Sigmoid colon (tissue), 7 donors: ENCODE data around the gene KIAA0513. TPM values are rescaled to one million over a fixed set of nuclear protein-coding genes. Genes with fewer than 3 reads are reported as not detected.
"Not testable (repeated sequence)": the region's sequence is repeated elsewhere in the genome, so short reads cannot be mapped to it uniquely, and the experiment has no call there.

Experiments used
- DNase-seq: peaks from one replicate; pipeline ENCODE4 v3.0.0-alpha.2; 2019
- H3K27ac ChIP-seq, 4 donors: fragments of 200-600 bp; sonication (generic); one replicate each; pipeline ENCODE4 v1.5.1; 2016 to 2019; ENCODE audit warnings: mild to moderate bottlenecking in 1 of 4
- H3K27me3 ChIP-seq, 3 donors: fragments of 200-600 bp; sonication (generic); one replicate each; pipeline ENCODE4 v1.5.1; 2019; ENCODE audit warnings: mild to moderate bottlenecking in 1 of 3
- H3K36me3 ChIP-seq, 4 donors: fragments of 200-600 bp; sonication (generic); one replicate each; pipeline ENCODE4 v1.5.1; 2016 to 2019
- H3K4me1 ChIP-seq, 4 donors: fragments of 200-600 bp; sonication (generic); one replicate each; pipeline ENCODE4 v1.5.1; 2017 to 2019
- H3K4me3 ChIP-seq, 4 donors: fragments of 200-600 bp; sonication (generic); one replicate each; pipeline ENCODE4 v1.5.1; 2017 to 2019; ENCODE audit warnings: mild to moderate bottlenecking in 2 of 4, moderate library complexity in 1 of 4
- H3K9me3 ChIP-seq, 4 donors: fragments of 200-600 bp in 3 of 4; sonication (generic) in 3 of 4; one replicate each; pipeline versions ENCODE4 v1.5.1 to v1.6.1; 2013 to 2019
- CTCF ChIP-seq, 4 experiments: fragments of 450-650 bp in 3 of 4; fragments of 200-600 bp in 1 of 4; IDR thresholded peaks; one replicate each; pipeline ENCODE4 v1.5.1; 2016 to 2019; ENCODE audit warnings: antibody characterized with exemption in 4 of 4, mild to moderate bottlenecking in 3 of 4, moderate library complexity in 2 of 4
- EP300 ChIP-seq, 4 donors: sonication (generic); formaldehyde crosslinking; IDR thresholded peaks; one replicate each; pipeline ENCODE4 v1.6.1; 2017; ENCODE audit warnings: antibody characterized with exemption in 4 of 4
- POLR2A ChIP-seq, 2 donors: fragments of 450-650 bp; IDR thresholded peaks; one replicate each; pipeline ENCODE4 v1.6.1; 2016; ENCODE audit warnings: antibody characterized with exemption in 2 of 2, mild to moderate bottlenecking in 2 of 2, moderate library complexity in 2 of 2
- POLR2AphosphoS5 ChIP-seq, 4 donors: sonication (generic); formaldehyde crosslinking; IDR thresholded peaks; one replicate each; pipeline ENCODE4 v1.6.1; 2017; ENCODE audit warnings: antibody characterized with exemption in 4 of 4
- WGBS, 2 donors: extraction: QIAGEN DNeasy Blood & Tissue Kit; methylation state at CpG; one replicate each; pipeline ENCODE4 v1.1.7; 2013; 5-methylcytosine and 5-hydroxymethylcytosine counted together
- intact Hi-C: fragments of 100-400 bp; cut with DNase I; formaldehyde crosslinking; loops from one replicate; pipeline ENCODE4 v1.15.1; 2023
- polyA plus RNA-seq, 3 donors: library from polyadenylated mRNA; stranded (reverse); fragments of 200-250 nt; gene quantifications; one replicate each; pipeline ENCODE4 v1.2.3, GENCODE V29; 2013
- total RNA-seq, 4 donors: library from RNA; depleted of rRNA; stranded (reverse); fragments of >200 nt; gene quantifications; one replicate each; pipeline ENCODE4 v1.1.0, GENCODE V29; 2016
- donor health status: healthy with polysubstance abuse.
- donor health status: Bipolar disorder and iron deficiency.
- donor health status: healthy.

KIAA0513 gene
- total and polyA plus RNA-seq, 7 donors: 8.4 to 40.2 (median 18.6) TPM

- H3K27me3 ChIP-seq: no peaks in the 10 kb centered on the region
- no peaks in the 10 kb centered on the region for H3K36me3 ChIP-seq
- DNase-seq: peak; percentile 93
- 5 to 11% methylated on average over 20 of the region's 20 CpGs for WGBS, 2 donors
- H3K4me1 ChIP-seq: peaks cover 0 to 8% (median 6%) of the 10 kb centered on the region in 4 donors
- intact Hi-C loops: loop anchor here (1.0 to 10.0 kb wide), 4 partner anchors 52 to 600 kb away; no protein-coding TSS in a partner anchor
- H3K9me3 ChIP-seq: no peaks in the 10 kb centered on the region
- H3K4me3 ChIP-seq: peak overlapping the region in 3 of 4 donors; percentile 11 to 34 (median 25)
- H3K27ac ChIP-seq: peak overlapping the region in 3 of 4 donors; percentile 32 to 62 (median 52)
- no peak for TF ChIP-seq EP300 (IDR thresholded peaks at IDR 0.05)
- peak in 2 of 4 donors; percentile 15 to 38 for TF ChIP-seq POLR2AphosphoS5 (IDR thresholded peaks at IDR 0.05)
- TF ChIP-seq CTCF (IDR thresholded peaks at IDR 0.05): peak; percentile 97 to 98 (median 98)
Measured at GRCh38 chr16:85114909-85115567, 87.4 kb downstream of the KIAA0513 start.

- Histone ChIP-seq H3K36me3 (no peaks in the 10 kb centered on the region), H3K27me3 (no peaks in the 10 kb centered on the region), H3K27ac (no peak overlapping the region), H3K4me3 (no peak overlapping the region), H3K4me1 (peaks cover 0 to 8% (median 6%) of the 10 kb centered on the region in 4 donors), H3K9me3 (no peaks in the 10 kb centered on the region)
- TF ChIP-seq POLR2A (IDR thresholded peaks at IDR 0.05): no peak
- no peak for TF ChIP-seq POLR2AphosphoS5 (IDR thresholded peaks at IDR 0.05)
- TF ChIP-seq CTCF (IDR thresholded peaks at IDR 0.05): no peak
- no peak for TF ChIP-seq EP300 (IDR thresholded peaks at IDR 0.05)
- no peak for DNase-seq
- intact Hi-C loops: loop anchor here (5.0 to 10.0 kb wide), 2 partner anchors 50 to 597 kb away; no protein-coding TSS in a partner anchor
- 86 to 91% methylated on average over 12 of the region's 12 CpGs for WGBS, 2 donors
Measured at GRCh38 chr16:85117418-85117817, 89.8 kb downstream of the KIAA0513 start.

GRCh38 chr16:85120006-85120340 lies 92.4 kb downstream of the KIAA0513 start:
- TF ChIP-seq POLR2A (IDR thresholded peaks at IDR 0.05) (no peak), EP300 (IDR thresholded peaks at IDR 0.05) (no peak), CTCF (IDR thresholded peaks at IDR 0.05) (no peak), POLR2AphosphoS5 (IDR thresholded peaks at IDR 0.05) (no peak)
- intact Hi-C loops: no loop called here
- Histone ChIP-seq H3K27me3 (no peaks in the 10 kb centered on the region), H3K27ac (no peak overlapping the region), H3K4me3 (no peak overlapping the region), H3K9me3 (no peaks in the 10 kb centered on the region), H3K4me1 (peaks cover 0 to 18% (median 9%) of the 10 kb centered on the region in 4 donors), H3K36me3 (no peaks in the 10 kb centered on the region)
- DNase-seq: no peak
- WGBS, 2 donors: 74 to 86% methylated on average over 4 of the region's 4 CpGs

- 91 to 97% methylated on average over 6 of the region's 6 CpGs for WGBS, 2 donors
- H3K27me3 ChIP-seq, H3K36me3 ChIP-seq, H3K4me3 ChIP-seq, DNase-seq, intact Hi-C loops, H3K9me3 ChIP-seq: not testable (repeated sequence)
- Histone ChIP-seq H3K27ac (peak overlapping the region; percentile 55 to 70 (median 68)), H3K4me1 (peaks cover 0 to 35% (median 22%) of the 10 kb centered on the region in 4 donors)
Measured at GRCh38 chr16:85123441-85123840, 95.8 kb downstream of the KIAA0513 start.

GRCh38 chr16:85123891-85124635 lies 96.5 kb downstream of the KIAA0513 start:
- peak; percentile 86 for DNase-seq
- H3K4me3 ChIP-seq: no peak overlapping the region
- no peaks in the 10 kb centered on the region for H3K36me3 ChIP-seq
- peaks cover 0 to 35% (median 22%) of the 10 kb centered on the region in 4 donors for H3K4me1 ChIP-seq
- intact Hi-C loops: no loop called here
- 78 to 80% methylated on average over 34 of the region's 34 CpGs for WGBS, 2 donors
- peak overlapping the region; percentile 55 to 70 (median 68) for H3K27ac ChIP-seq
- no peaks in the 10 kb centered on the region for H3K9me3 ChIP-seq
- no peaks in the 10 kb centered on the region for H3K27me3 ChIP-seq
- TF ChIP-seq POLR2A (IDR thresholded peaks at IDR 0.05): no peak
- no peak for TF ChIP-seq CTCF (IDR thresholded peaks at IDR 0.05)
- TF ChIP-seq POLR2AphosphoS5 (IDR thresholded peaks at IDR 0.05): peak in 2 of 4 donors; percentile 22 to 46
